SIG-M5 treated with dmso at 0.1 percent for 504 hours (cell line): ENCODE results near the gene HABP2.

Experiments
- DNase-seq: peaks from one replicate; lab custom pipeline; 2025; ENCODE audit not compliant: unreplicated experiment; lab: John Stamatoyannopoulos, UW

HABP2 gene

GRCh38 chr10:113627836-113628235 is 75.0 kb downstream of the HABP2 start:
- no peak for DNase-seq

GRCh38 chr10:113628607-113629153 is 75.8 kb downstream of the HABP2 start:
- DNase-seq = no peak

GRCh38 chr10:113630929-113631533 is 78.2 kb downstream of the HABP2 start:
- no peak for DNase-seq

- no peak for DNase-seq
Measured at GRCh38 chr10:113631684-113632367, 79.0 kb downstream of the HABP2 start.
